ENCODE results near the gene SH3GL1.

SH3GL1 gene

DNA sequence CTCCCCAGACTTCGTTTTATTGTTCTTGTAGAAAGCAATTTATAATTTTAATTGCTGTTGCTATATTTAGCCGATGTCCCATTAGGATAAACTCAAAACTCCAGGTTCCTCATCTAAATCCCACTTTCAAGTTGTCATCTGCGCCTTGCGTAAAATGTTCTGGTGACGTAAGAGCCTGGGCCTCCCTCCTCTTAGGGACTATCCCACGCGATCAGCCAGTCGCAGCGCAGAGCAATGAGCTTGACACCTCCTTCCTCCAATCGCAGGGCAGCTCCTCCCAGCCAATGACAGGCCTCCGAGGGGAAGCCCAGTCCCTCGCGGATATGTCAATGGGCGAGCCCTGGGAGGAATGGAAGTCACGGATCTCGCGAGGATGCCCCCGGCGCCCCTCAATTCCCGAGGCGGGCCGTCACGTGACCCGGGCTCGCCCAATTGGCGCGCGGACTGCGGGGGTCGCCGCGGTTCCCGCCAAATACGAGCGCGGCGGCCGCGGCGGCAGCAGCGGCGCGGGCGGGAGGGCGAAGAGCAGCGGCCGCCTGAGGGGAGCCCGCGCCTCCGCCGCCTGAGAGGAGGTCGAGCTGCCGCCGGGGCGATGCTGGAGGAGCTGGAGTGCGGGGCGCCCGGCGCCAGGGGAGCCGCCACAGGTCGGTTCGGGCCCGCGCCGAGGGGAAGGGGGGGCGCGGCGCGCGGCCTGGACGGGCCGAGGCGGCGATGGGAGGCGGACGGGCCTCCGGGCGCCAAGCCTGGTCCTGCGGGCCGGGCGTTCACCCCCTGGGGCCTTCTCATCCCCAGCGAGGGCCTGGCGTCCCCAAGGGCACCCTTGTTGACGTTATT, 2.0 kb upstream of the SH3GL1 start, which contains the start of gene CHAF1A:
Gene CHAF1A, plus strand, starts transcription at position 470 of the 834 bp plus-strand sequence. Its CDS starts 123 bp downstream, at position 593.
- H3K9me3 ChIP-seq (ENCODE audit: insufficient read depth, low read length, severe bottlenecking), result no peaks in the 10 kb centered on the region
- peaks cover 69% of the 10 kb centered on the region for H3K4me1 ChIP-seq (ENCODE audit: insufficient read depth, low read length)
- peak within 1 kb of the TSS; percentile 59 for H2AFZ ChIP-seq (ENCODE audit: low read depth, low read length)
- peak within 1 kb of the TSS; percentile 65 to 71; a peak in 3 of 4 replicates for H3K4me3 ChIP-seq (ENCODE audit: low read depth in 1 of 2, low read length in 2 of 2)
- peaks cover 81% of the 10 kb centered on the region for H3K79me2 ChIP-seq (ENCODE audit: insufficient read depth, low read length)
- peak within 1 kb of the TSS; percentile 87 for H3K4me2 ChIP-seq (ENCODE audit: insufficient read depth, low read length)
- peak within 1 kb of the TSS; percentile 92 for H3K9ac ChIP-seq (ENCODE audit: low read depth, low read length)
- ATAC-seq (ENCODE audit: insufficient read depth, low read depth) (peak; percentile 95), DNase-seq (peak; percentile 100)
- no peaks in the 10 kb centered on the region for H3K27me3 ChIP-seq (ENCODE audit: insufficient read depth, low read length, poor library complexity)
- peak within 1 kb of the TSS; percentile 84 for H3K27ac ChIP-seq (ENCODE audit: low read length)
- TF ChIP-seq EZH2 (IDR thresholded peaks at IDR 0.05; ENCODE audit: borderline replicate concordance, low read depth, low read length, severe bottlenecking), result no peak
- TF ChIP-seq, protein P1, sequence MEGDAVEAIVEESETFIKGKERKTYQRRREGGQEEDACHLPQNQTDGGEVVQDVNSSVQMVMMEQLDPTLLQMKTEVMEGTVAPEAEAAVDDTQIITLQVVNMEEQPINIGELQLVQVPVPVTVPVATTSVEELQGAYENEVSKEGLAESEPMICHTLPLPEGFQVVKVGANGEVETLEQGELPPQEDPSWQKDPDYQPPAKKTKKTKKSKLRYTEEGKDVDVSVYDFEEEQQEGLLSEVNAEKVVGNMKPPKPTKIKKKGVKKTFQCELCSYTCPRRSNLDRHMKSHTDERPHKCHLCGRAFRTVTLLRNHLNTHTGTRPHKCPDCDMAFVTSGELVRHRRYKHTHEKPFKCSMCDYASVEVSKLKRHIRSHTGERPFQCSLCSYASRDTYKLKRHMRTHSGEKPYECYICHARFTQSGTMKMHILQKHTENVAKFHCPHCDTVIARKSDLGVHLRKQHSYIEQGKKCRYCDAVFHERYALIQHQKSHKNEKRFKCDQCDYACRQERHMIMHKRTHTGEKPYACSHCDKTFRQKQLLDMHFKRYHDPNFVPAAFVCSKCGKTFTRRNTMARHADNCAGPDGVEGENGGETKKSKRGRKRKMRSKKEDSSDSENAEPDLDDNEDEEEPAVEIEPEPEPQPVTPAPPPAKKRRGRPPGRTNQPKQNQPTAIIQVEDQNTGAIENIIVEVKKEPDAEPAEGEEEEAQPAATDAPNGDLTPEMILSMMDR (IDR thresholded peaks at IDR 0.05; ENCODE audit: borderline replicate concordance, extremely low read depth, low read length, poor library complexity, severe bottlenecking), result no peak
- peaks cover 56% of the 10 kb centered on the region for H4K20me1 ChIP-seq (ENCODE audit: insufficient read depth, low read length)
- H3K36me3 ChIP-seq (ENCODE audit: insufficient read depth, low read length), result peaks cover 46% of the 10 kb centered on the region

- Histone ChIP-seq H3K27me3 (ENCODE audit: insufficient read depth, low read length, poor library complexity) (no peaks in the 10 kb centered on the region), H3K9ac (ENCODE audit: low read depth, low read length) (peak overlapping the region; percentile 55), H3K36me3 (ENCODE audit: insufficient read depth, low read length) (peaks cover 50% of the 10 kb centered on the region), H4K20me1 (ENCODE audit: insufficient read depth, low read length) (peaks cover 58% of the 10 kb centered on the region), H3K27ac (ENCODE audit: low read length) (peak overlapping the region; percentile 67), H2AFZ (ENCODE audit: low read depth, low read length) (peak overlapping the region; percentile 49), H3K4me3 (ENCODE audit: low read depth in 1 of 2, low read length in 2 of 2) (peak overlapping the region; percentile 20 to 54; a peak in 3 of 4 replicates), H3K79me2 (ENCODE audit: insufficient read depth, low read length) (peaks cover 81% of the 10 kb centered on the region), H3K4me2 (ENCODE audit: insufficient read depth, low read length) (peak overlapping the region; percentile 69), H3K9me3 (ENCODE audit: insufficient read depth, low read length, severe bottlenecking) (no peaks in the 10 kb centered on the region), H3K4me1 (ENCODE audit: insufficient read depth, low read length) (peaks cover 74% of the 10 kb centered on the region)
- no peak for ATAC-seq (ENCODE audit: insufficient read depth, low read depth)
- DNase-seq, result no peak
- TF ChIP-seq, protein P1 (IDR thresholded peaks at IDR 0.05; ENCODE audit: borderline replicate concordance, extremely low read depth, low read length, poor library complexity, severe bottlenecking), result no peak
- TF ChIP-seq EZH2 (IDR thresholded peaks at IDR 0.05; ENCODE audit: borderline replicate concordance, low read depth, low read length, severe bottlenecking), result no peak
These were observed 1.4 kb upstream of the SH3GL1 start for GRCh38 chr19:4401769-4402170.

- Histone ChIP-seq H3K4me3 (ENCODE audit: low read depth in 1 of 2, low read length in 2 of 2) (peak overlapping the region; percentile 47 to 64; a peak in 3 of 4 replicates), H3K79me2 (ENCODE audit: insufficient read depth, low read length) (peaks cover 80% of the 10 kb centered on the region), H3K4me1 (ENCODE audit: insufficient read depth, low read length) (peaks cover 60% of the 10 kb centered on the region), H2AFZ (ENCODE audit: low read depth, low read length) (peak overlapping the region; percentile 72), H3K9ac (ENCODE audit: low read depth, low read length) (peak overlapping the region; percentile 92), H4K20me1 (ENCODE audit: insufficient read depth, low read length) (peaks cover 49% of the 10 kb centered on the region), H3K4me2 (ENCODE audit: insufficient read depth, low read length) (peak overlapping the region; percentile 88), H3K9me3 (ENCODE audit: insufficient read depth, low read length, severe bottlenecking) (no peaks in the 10 kb centered on the region), H3K27me3 (ENCODE audit: insufficient read depth, low read length, poor library complexity) (no peaks in the 10 kb centered on the region), H3K36me3 (ENCODE audit: insufficient read depth, low read length) (peaks cover 46% of the 10 kb centered on the region), H3K27ac (ENCODE audit: low read length) (peak overlapping the region; percentile 47)
- DNase-seq (no peak), ATAC-seq (ENCODE audit: insufficient read depth, low read depth) (peak; percentile 6)
- TF ChIP-seq, protein P1 (IDR thresholded peaks at IDR 0.05; ENCODE audit: borderline replicate concordance, extremely low read depth, low read length, poor library complexity, severe bottlenecking), result no peak
- TF ChIP-seq EZH2 (IDR thresholded peaks at IDR 0.05; ENCODE audit: borderline replicate concordance, low read depth, low read length, severe bottlenecking), result no peak
These were observed 574 bp downstream of the SH3GL1 start for GRCh38 chr19:4399812-4400134.

Measured in DND-41 (cell line).